Right lobe of liver (tissue), 4 donors: ENCODE data around the gene DACT3.

ENCODE experiments used
- POLR2A ChIP-seq: fragments of 450-650 bp; IDR thresholded peaks from one replicate; pipeline ENCODE4 v1.6.1; 2017; ENCODE audit warnings: antibody characterized with exemption, mild to moderate bottlenecking
- TF ChIP-seq, protein P1 (sequence below), 4 donors: fragments of 200-600 bp in 3 of 4; fragments of 450-650 bp in 1 of 4; IDR thresholded peaks; one replicate each; pipeline versions ENCODE4 v1.5.1 to v1.8.0; 2016 to 2022; ENCODE audit warnings: antibody characterized with exemption in 4 of 4, mild to moderate bottlenecking in 2 of 4
- donor health status: DM: no; HTN: no; CAD: no.
- donor health status: DM: no; HTN: no; CAD: no.
- donor health status: DM: no; HTN: yes; CAD: no.

DNA sequence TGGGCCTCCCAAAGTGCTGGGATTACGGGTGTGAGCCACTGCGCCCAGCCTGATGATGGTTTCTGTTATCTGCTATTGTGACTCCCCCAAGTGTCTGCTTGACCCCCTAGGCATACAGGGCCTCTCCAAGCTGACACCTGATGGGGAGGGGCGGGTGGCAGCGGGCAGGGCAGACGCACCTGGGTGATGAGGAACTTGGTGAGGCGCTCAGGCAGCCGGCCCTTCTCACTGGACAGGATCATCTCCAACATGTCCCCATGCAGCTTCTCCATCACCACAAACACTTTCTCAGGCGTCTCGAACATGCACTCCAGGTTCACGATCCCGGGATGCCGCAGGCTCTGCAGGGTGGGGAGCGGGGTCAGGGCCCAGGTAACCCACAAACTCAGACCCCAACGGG is 28.4 kb upstream of the DACT3 start:
- TF ChIP-seq, protein P1, sequence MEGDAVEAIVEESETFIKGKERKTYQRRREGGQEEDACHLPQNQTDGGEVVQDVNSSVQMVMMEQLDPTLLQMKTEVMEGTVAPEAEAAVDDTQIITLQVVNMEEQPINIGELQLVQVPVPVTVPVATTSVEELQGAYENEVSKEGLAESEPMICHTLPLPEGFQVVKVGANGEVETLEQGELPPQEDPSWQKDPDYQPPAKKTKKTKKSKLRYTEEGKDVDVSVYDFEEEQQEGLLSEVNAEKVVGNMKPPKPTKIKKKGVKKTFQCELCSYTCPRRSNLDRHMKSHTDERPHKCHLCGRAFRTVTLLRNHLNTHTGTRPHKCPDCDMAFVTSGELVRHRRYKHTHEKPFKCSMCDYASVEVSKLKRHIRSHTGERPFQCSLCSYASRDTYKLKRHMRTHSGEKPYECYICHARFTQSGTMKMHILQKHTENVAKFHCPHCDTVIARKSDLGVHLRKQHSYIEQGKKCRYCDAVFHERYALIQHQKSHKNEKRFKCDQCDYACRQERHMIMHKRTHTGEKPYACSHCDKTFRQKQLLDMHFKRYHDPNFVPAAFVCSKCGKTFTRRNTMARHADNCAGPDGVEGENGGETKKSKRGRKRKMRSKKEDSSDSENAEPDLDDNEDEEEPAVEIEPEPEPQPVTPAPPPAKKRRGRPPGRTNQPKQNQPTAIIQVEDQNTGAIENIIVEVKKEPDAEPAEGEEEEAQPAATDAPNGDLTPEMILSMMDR (IDR thresholded peaks at IDR 0.05), result no peak
- no peak for TF ChIP-seq POLR2A
